ENCODE measurements around the gene BACE1-AS.

DNA sequence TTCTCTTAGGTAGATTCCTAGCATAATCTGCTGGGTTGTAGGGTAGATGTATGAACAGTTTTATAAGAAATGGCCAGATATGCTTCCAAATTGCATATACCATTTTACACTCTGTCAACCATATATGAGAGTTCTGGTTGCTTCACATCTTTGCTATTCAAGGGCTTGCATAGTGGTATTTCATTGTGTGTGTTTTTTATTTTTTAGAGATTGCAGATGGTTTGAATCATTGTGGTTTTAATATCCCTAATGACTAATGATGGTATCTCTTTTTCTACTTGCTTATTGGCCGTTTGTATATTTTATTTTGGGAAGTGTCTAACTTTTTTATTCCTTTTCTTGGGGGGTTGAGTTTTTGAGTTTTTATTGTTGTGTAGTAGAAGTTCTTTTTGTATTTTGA is 31.7 kb upstream of the BACE1-AS start:
- no peak for TF ChIP-seq POLR2AphosphoS5 (IDR thresholded peaks at IDR 0.05)
- no peak for TF ChIP-seq CTCF (IDR thresholded peaks at IDR 0.05)
